Activated T-helper 1 cell treated with Interleukin-2 at 50 U/mL for 16 hours (primary cell): ENCODE data around the gene NHS.

Source experiments
- DNase-seq: peaks from one replicate; pipeline ENCODE4 v3.0.0-alpha.2; 2020; ENCODE audit warnings: low read depth

NHS gene

GRCh38 chrX:17622331-17622730 is 247.3 kb downstream of the NHS start:
- DNase-seq: no peak

DNA sequence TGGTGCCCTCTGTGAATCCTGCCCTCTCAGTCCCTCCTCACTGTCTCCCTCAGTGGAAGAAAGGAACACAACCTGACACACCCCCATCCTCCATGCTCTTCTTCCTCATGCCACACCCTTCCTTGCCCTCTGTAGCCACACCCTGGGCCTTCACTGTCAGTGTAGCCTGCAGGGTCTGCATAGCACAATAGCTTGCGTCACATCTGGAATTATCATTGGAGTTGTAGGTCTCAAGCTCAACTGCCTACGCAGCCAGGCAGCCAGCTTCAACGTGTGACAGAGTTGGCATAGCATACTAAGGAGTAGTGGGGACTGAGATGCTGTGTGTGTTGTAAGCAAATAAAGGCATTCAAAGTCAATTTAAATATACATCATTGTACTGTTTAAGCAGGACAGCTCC is 248.8 kb downstream of the NHS start:
- no peak for DNase-seq

DNA sequence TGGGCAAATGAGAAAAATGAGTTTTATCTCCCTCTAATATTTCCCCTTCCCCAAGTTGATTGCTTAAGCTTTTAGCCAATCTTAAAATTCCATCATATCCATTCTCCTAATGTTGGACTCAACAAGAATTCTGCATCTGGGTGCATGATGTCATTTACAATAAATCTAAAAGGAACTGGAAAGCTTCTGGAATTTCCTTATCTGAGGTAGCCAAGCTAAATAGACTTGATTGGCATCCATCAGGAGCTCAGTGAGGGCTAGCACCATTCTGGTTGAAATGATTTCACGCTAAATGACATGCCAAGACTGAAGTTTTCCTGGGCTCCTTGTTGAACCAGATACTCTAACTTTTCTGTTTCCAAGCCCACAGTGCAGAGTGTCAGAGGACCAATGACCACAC is 252.0 kb downstream of the NHS start:
- no peak for DNase-seq

GRCh38 chrX:17628976-17629375 is 254.0 kb downstream of the NHS start:
- DNase-seq: no peak

DNA sequence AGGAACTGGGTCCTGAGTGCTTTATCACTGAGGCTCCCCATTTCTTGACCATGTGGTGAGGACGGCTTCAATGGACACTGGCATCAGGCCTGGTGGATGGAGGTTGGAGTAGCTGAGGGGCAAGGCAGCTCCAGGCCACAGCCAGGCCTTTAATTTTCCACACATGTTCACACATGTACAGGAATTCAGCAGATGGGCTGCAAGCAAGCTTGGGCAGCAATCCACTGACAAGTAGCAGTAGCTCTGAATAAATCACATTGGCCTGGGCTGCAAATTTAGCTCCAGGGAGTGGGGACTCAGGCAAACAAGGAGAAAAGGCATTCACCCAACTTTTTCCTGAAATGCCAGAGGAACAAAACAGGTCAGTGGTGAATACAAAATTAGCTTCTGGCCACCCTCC is 254.5 kb downstream of the NHS start:
- no peak for DNase-seq

- no peak for DNase-seq
Observed at GRCh38 chrX:17631647-17632046, 256.6 kb downstream of the NHS start.

DNA sequence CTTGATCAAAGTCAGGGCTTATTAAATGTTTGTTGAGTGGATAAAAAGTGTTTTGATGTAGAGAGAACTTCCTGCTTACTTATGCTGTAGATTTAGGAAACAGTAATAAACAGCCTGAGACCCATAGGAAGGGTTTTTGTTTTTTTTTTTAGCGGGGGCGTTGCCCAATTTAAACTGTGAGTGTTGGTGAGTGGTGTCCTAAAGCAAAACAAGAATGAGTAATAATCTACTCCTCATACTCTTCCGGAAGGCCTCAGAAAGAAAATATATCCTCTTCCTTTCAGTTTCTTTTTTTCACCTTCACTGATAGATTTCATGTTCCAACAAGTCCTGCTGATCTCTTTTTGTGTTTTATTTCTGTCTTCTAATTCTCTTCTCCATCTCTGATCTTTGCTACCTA is 257.9 kb downstream of the NHS start:
- no peak for DNase-seq

DNA sequence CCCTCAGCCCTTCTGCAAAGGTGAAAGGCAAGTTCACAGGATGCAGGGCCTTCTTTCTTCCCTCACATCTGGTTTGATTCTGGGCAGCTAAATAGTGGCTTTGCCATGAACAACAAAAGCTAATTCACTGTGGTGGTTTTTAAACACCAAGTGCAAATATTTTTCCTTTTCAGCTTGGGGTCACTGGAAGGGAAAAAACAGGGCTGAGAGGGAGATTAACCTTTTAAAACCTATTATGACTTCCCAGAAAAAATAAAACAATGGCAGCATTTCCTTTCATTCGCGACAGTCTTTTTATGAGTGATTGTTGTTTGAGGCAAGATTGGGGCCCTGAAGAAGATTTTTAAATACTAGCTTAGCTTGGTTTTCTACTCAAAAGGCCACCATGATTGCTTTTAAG is 258.5 kb downstream of the NHS start:
- no peak for DNase-seq

DNA sequence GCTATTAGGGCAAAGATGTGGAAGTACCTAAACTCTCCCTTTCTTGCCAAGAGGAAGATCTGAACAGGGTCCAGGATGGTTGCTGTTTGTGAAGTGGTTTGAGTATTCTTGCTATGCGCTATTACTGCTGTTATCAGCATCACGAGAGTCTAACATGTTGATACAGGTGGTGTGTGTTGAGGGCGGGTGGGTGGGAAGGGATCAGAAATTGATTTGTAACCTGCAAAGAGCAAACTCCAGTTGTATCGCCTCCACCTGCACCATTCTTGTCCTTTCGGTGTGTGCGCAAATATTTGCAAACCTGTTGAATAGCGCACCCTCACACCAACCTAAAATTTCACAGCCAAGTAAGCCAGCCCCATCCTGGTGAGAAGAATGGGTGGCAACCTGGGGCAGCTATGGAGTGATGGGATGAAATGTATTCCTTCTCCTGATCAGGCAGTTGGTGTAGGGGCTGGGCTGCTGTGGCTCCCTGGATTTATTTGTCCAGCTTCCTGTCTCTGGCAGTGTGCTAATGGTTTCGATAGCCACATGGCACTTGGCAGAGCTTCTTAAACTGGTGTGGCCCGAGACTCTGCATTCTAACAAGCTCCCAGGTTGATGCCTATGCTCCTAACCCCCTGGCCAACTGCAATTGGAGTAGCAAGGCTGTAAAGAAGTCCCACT is 259.7 kb downstream of the NHS start:
- no peak for DNase-seq

GRCh38 chrX:17635231-17635630 is 260.2 kb downstream of the NHS start:
- DNase-seq: no peak

- no peak for DNase-seq
Observed at GRCh38 chrX:17637235-17637634, 262.2 kb downstream of the NHS start.

- DNase-seq: no peak
Observed at GRCh38 chrX:17638731-17639130, 263.7 kb downstream of the NHS start.

DNA sequence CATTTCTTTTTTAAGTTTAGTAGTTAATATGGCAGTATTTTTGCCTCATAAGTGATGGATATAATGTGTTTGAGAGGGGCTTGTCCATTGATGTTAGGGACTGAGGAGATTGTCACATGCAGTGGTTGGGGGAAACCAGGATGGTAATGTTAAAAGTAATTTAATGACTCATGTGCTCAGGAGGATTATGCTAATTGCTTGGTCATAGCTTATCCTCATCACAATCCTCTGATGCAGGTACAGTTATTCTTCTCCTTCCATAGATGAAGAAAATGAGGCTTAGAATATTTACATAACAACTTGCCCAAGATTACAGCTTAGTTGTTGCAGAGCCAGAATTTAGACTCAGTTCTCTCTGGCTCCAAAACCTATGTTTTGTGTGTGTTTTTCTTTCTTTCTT is 267.9 kb downstream of the NHS start:
- DNase-seq: no peak

DNA sequence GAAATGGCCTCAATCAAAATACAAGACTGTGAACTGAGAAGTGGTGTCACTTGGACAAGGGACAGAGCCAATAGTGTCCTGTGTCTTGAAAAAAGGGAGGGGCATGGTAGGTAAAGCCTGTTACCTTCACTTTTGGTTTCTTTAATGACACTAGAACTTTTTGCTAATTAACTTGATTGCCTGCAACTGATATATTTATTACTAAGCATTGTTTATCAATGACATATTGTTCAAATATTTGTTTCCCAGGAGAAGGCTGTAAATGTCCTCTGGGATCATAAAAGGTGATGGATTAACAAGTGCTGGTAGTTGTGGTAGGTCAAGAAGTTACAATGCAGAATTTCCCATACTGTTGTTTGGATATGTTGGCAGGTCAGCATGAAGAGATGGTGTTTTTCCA is 268.5 kb downstream of the NHS start:
- no peak for DNase-seq

DNA sequence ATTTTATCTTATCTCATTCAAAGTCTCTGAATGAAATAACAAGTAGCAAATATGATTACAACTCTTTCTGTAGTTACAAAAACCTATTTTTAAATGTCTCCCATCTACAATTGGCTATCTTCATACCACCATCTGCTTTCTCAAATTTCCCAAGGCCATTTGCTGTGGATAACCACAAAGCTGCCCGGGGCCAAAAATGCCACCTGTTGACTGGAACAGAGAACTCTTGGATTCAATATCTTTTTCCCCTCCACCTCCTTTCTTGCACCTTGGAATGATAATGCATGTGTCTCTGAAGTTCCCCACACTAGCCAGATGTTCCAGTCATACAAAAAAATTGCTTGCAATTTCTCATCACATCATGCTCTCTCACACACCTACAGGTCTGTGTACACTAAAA is 269.0 kb downstream of the NHS start:
- no peak for DNase-seq

DNA sequence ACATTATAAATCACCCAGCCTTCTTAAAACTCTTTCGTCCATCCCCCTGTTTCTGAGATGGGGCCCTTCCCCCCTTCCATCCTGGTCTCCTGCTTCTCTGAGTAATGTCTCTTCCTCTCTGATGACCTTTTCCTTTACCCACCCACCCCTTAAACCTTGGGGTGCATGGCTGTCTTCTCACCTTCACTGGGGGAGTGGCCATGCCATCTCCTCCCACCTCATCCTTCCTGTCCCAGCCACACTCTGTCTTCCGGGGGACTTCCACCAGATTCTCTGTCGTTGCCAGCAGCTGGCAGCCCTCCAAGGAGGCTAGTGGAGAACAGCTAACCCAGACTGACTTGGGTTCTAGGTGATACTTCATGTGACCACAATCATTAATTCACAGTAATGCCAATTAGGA is 279.1 kb downstream of the NHS start:
- peak; percentile 5 for DNase-seq

DNA sequence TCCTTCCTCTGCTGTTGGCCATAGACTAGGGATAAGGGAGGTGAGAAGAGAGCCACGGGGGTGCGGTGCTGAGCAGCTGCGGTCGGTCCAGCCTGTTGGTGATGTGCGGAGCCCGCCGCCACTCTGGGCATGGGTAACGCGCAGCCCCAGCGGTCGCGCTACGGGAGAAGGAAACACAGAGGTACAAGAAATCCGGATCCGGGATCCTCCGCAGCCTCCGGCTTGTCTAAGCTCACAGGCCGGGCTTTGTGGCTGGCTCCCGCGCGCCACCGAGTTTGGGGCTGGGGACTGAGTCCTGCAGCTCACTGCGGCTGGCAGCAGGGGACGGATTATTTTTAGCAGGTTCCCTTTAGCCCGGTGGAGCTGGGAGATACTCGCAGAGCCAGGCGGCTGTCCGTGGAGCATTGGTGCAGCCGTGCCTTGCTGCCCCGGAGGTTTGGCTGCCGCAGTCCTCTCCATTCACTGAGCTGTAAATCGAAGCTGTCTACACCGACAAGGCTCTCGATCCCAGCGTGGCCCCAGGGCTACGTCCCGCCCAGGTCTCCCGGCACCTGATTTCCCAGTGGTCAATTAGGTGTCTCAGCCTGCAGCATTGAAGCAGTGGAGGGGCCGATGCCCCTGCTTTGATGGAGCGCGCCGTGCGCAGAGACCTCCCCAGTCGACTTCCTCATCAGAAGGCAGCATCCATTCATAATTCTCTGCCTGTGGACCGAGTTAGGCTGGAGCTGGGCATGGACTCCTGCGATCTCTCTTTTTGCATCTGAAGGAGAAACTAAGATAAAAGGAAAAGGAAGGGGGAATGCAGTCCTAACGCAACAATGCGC is 280.4 kb downstream of the NHS start:
- no peak for DNase-seq

- no peak for DNase-seq
Observed at GRCh38 chrX:17656035-17656418, 281.0 kb downstream of the NHS start.

DNA sequence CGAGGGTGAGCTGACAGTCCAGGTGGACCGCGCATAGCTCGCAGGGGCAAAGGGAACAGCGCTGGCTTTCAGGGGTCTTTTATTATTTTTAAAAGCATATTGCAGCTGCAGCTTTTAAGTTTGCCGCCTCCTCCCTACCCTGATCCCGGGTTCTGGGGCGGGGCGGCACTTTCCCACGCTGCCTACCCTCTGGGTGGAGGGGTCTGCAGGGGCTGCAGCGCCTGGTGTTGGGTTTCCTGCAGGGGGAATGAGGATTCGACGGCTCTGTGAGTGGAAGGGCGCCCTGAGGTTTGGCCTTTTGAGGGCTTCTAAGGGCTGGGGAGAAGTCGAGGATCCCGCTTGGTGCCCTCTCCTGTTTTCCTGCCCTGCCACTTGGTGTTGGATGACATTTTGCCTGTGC is 281.6 kb downstream of the NHS start:
- DNase-seq: no peak

DNA sequence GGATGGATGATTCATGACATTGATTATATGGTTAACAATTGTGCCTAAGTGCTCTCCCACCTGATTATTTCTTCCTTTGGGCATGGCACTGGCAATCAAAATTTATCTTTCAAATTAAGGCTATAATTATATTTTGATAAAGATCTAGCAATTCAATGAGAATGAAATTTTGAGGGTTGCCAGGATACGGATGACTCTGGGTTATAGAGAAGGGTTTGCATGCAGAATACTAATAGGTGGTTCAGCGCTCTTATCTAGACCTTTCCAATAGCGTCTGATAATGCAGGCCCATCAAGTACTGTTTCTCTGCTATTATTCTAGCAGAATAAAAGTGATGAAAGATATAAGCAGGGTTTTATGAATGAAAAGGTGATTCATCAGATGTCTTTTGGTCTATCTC is 287.4 kb downstream of the NHS start:
- DNase-seq: no peak

GRCh38 chrX:17668929-17669328 is 293.9 kb downstream of the NHS start:
- no peak for DNase-seq

GRCh38 chrX:17669458-17669857 is 294.5 kb downstream of the NHS start:
- DNase-seq: no peak

GRCh38 chrX:17669891-17670290 is 294.9 kb downstream of the NHS start:
- no peak for DNase-seq

DNA sequence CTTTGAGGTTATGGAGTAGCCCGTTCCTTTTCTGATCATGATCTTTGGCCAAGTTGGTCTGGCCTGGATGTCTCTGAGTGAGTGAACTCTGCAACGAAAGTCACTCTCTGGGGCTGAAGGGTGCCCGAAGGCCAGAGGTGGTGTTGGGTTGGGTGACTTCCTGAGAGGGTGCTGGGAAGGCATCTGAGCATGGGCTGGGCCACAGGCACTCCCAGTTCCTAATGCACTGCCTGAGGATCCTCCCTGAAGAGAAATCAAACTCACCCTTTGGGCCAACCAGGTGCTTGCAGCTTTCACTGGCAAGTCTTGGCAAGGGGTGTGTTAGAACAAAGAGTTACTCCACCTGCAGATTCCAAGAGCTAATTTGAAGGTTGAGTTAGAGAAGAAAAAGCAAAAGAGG is 295.9 kb downstream of the NHS start:
- DNase-seq: no peak
